GM21528 (cell line): ENCODE results near the gene SH3YL1.

Experiments used
- ATAC-seq: cut with Tn5 transposase; IDR thresholded peaks from one replicate; pipeline ENCODE4 v1.9.1; 2021; ENCODE audit warnings: mild to moderate bottlenecking, moderate library complexity; ENCODE audit not compliant: unreplicated experiment, low FRiP score

Gene SH3YL1

DNA sequence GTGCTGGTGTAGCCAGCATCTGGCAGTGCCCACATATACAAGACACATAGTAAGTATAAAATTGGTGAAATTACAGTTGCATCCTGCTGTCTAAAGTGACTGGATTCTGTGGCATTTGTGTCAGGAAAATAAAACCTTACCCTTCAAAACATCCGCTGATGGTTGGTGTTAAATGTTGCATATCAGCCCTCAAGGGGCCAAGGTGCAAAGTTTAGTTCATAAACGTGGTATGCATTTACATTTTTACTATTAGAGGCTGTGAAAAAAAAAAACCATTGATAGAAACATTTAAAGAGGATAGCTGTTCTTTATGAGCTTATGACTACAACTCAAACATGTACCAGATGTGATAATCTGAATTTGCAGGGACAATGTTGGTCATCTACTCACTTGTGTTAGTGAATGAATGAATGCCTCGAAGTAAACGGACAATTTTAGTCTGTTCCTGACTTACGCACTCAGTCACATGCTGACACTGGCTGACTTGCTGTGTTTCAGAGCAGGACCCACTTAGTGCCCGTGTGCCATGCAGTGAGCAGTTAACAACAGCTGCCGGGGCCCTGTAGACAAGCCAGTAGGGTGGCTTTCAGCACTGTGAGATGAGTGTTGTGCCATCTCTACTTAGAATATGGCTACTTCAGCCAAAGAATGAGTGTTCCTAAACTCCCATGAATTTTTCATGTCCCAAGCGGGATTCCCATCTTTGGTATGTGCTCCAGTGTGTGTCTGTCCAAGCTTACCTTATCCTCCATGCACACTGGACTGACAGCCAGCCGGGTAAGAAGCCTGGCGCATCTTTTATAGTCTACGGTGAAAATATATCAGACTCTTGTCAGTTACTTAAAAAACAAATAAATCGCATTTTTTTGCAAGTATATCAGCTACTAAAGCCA is 18.8 kb upstream of the SH3YL1 start:
- ATAC-seq: no peak

- no peak for ATAC-seq
Measured at GRCh38 chr2:281381-281780, 17.5 kb upstream of the SH3YL1 start.

DNA sequence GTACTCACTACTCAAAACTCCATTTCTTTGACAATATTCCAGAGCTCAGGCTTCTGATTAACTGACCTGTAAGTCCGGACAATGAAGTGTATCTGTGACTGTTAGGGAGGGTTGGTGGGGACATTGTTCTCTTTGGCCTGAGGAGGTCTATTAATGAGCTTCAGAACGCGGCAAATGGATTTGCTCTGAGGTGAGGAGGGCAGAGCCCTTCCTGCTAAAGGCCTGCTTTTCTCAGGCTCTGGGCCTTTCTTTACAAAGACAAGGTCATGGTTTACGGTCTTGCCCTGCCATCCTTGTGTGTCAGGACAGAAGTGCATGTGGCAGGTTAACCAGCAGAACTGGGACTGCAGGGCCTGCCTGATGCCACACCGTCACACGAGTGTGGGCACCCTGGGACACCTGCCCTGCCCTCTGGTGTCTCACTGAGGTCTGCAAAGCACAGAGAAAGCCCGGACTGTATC is 16.8 kb upstream of the SH3YL1 start:
- no peak for ATAC-seq

GRCh38 chr2:279956-280649 is 16.3 kb upstream of the SH3YL1 start:
- ATAC-seq: no peak

GRCh38 chr2:279366-279765 is 15.5 kb upstream of the SH3YL1 start:
- ATAC-seq: no peak

DNA sequence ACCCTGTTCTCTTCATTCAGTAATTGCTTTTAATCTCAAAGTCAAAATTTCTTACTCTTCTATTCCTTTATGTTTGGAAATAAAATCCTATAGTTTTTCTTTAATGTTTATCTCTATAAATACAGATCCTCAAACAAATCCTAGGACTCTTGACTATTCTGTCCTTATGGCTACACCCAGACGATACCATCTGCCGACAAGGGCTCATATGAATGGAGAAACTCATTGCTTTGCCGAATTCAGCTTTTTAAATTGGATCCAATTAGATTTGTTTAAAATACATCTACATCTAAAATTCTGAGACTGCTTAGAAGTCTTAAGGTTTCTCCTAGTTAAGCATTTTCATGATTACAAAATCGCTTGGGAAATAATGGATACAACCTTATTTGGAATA is 15.1 kb upstream of the SH3YL1 start:
- no peak for ATAC-seq

DNA sequence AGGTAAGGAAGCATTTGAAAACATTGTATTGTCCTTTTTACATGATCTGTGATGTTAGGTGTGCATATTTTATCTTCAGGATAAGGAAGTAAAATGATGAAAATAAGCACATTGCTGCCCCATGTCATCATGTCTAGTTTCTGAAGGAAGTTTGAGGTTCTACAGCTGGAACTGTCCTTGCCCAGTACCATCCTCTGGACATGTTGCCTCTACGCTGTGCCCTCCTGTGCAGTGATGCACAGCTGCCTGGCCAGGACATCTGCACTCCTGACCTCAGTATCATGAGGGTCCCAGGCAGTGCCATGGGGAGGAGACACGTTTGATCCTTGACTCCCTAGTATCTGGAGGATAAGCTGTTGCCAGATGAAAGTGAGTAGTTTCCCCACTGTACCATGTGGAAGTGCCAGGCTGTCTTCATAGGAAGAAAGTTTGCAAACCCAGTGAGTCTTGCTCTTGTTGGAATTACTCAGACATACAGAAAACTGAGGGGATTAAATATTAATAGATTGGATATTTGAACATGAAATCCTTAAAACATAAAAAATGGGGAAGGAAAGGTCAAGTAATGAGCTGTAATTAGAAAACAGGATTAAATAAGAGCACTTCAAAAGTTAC is 14.6 kb upstream of the SH3YL1 start:
- ATAC-seq: no peak

DNA sequence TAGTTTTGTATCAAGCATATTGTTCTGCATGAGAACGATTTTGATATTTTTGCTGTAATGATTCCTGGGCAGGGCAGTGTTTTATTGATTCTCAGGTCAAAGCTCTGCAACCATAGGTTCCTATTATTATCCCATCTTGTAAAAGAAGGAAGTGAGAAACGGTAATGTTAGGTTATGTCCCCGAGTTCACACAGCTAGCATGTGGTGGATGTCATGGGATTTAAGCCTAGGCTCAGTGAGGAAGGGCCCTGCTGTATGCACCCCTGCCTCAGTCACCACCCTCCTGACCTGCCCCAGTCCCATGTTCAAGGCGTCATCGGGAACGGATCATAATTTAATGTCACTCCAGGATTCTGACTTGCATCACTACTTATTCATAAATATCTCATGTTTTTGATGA is 11.6 kb upstream of the SH3YL1 start:
- ATAC-seq: peak; percentile 94

DNA sequence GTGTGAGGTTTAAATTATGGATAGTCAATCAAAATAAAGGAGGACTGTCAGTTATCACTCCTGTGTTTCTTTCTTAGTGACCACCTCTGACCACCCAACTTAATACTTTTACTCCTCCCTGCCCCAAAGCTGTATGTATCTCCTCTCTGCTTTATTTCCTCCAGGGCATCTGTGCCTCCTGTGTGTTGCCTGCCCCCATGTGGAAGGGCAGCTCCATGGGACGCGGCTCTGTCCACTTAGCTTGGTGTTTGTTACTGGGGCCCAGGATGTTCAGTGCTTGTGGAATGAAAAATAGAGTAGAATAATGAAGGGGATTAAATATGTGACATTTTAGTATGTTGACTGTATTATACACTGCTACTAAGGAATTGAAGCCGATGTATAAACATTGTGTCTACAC is 10.7 kb upstream of the SH3YL1 start:
- ATAC-seq: no peak

- ATAC-seq: no peak
Measured at GRCh38 chr2:273333-273732, 9.5 kb upstream of the SH3YL1 start.

DNA sequence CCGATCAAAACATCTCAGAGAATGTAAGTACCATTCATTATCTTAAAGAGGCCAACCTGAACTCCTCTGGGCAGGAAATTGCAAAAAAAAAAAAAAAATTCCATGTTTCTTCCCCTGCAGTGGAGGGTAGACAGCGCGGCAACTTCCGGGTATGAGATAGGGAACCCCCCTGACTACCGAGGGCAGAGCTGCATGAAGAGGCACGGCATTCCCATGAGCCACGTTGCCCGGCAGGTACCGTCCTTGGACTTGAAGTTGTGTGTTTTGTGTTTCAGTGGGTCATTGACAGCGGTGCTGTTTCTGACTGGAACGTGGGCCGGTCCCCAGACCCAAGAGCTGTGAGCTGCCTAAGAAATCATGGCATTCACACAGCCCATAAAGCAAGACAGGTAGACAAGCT is 8.1 kb upstream of the SH3YL1 start:
- no peak for ATAC-seq

DNA sequence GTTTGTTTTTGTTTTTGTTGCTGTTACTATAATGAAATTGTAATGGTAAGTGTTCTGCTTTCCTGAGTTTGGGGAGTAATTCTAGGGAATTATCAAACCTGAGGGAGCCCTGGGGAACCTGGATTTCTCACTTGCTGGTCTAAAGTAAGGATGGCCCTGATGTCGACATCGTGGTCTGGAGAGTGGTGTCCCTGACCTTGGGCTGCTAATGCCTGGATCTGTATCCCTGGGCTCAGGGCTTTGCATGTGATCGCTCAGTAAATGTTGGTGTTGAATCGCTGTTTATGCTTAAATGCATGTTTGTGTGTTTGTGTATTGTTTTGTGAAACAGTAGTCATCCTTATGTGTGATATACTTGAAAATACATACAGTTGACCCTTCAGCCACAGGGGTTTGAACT is 7.0 kb upstream of the SH3YL1 start:
- ATAC-seq: no peak

DNA sequence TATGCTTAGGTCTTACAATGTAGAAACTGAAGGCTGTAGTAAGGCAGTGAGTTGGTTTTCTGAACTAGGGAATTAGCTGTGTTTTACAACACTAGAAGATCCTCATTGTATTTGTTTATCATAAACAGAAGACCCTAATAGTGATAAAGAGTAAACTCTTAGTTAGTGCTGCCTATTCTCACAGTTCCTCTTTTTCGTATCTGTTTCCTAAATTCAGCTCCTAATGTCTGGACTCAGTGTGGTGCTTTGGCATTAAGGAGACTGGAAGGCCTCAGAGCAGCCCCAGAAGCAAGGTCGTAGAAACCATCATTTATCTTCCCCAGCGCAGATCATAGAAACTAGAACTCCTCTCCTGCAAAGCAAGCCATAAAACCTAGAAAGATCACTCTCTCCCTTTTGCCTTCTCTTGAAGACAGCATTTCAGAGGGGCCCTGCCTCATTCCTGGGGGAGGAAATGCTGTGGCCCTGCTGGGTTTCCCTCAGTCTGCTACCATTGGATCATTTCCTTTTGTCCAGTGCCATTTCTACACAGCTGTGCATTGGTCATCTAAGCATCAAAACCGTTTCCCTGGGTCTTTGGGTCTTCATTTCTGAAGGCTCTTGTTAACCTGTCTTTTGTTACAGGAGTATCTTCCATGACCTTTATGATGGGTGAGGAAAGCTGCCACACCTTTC is 5.7 kb upstream of the SH3YL1 start:
- no peak for ATAC-seq

DNA sequence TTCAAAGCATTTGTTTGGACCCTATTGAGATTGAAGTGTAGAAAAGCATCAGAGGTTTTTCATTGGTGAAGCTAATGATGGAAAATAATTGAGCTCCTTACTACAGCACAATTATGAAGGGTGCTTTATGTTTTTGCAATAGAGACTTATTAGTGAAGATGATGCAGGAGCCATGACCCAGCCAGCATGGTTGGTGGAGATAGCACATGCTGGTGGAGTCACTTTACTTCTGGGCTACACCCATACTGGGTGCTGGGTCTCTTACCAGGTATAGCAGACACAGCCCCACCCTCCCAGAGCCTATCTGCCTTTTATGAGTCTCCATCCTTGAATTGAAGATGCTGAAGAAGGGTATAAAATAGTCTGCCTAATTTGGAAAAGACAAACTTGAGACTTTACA is 4.5 kb upstream of the SH3YL1 start:
- ATAC-seq: no peak

GRCh38 chr2:264493-265468 is 949 bp upstream of the SH3YL1 start, which contains the start of gene ACP1:
Gene ACP1 (plus strand): TSS chr2:264947. CDS start chr2:264965, 18 bp downstream.
- ATAC-seq: peak; percentile 89

DNA sequence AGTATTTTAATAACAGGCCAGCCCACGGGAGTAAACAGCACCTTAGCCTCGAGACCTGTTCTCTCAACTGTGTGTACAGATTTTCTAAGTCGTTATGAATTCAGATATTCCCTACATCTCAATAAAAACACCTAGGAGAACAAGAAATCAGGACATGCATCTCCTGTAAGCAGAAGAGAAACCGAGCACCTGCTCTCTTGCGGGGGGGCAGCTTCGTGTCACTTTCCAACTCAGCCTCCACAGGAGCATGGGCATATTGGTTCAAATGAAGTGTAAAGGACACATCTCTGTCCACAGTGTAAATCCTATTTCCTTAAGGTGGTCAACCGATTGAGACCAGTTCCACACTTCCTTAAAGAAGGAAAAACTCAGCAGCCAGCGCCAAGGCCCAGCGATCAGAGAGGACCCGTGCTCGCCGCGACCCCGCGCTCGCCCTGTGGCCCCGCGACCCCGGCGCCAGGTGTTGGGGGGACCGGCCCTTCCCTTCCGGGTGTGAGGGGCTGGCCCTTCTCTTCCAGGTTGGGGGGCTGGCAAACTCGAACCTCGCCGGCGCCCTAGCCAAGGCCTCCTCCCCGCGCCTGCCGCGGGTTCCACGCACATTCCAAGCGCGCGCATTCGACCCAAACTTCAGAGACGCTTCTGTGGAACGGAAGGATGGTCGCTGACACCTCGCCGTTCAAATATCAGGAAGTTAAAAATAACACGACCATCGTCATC is 652 bp downstream of the SH3YL1 start:
- no peak for ATAC-seq

GRCh38 chr2:262117-262516 is 1.7 kb downstream of the SH3YL1 start:
- ATAC-seq: no peak

- no peak for ATAC-seq
Measured at GRCh38 chr2:260507-261161, 3.2 kb downstream of the SH3YL1 start.
